Spleen (tissue), 7 donors: ENCODE measurements around the gene CREB3L2.

Experiments
- CTCF ChIP-seq, 11 experiments: fragments of 200-600 bp in 7 of 11; fragments of 450-650 bp in 4 of 11; sonication (generic) in 4 of 11; IDR thresholded peaks in 8 of 11; conservative IDR thresholded peaks in 3 of 11; 1 replicate in 7 of 11; 2 replicates in 4 of 11; pipeline versions ENCODE4 v1.4.0 to v1.8.0; 2016 to 2021; ENCODE audit warnings: antibody characterized with exemption in 11 of 11, inconsistent platforms in 4 of 11, mild to moderate bottlenecking in 1 of 11
- POLR2A ChIP-seq, 3 donors: fragments of 450-650 bp; IDR thresholded peaks; one replicate each; pipeline ENCODE4 v1.5.1; 2017; ENCODE audit warnings: antibody characterized with exemption in 3 of 3, mild to moderate bottlenecking in 1 of 3
- donor health status: DM: no; HTN: no; CAD: no; lungs with moderate emphysema.
- donor health status: DM: no; HTN: no; CAD: no.
- donor health status: DM: no; HTN: no; CAD: no.

GRCh38 chr7:137908106-137908505 lies 93.8 kb downstream of the CREB3L2 start:
- no peak for TF ChIP-seq CTCF (IDR thresholded peaks at IDR 0.05 in 8 of 11, conservative IDR thresholded peaks at IDR 0.05 in 3 of 11)
- TF ChIP-seq POLR2A (IDR thresholded peaks at IDR 0.05), result no peak
